ENCODE results near the gene RPL35. TPM values are rescaled to one million over a fixed set of nuclear protein-coding genes. Genes with fewer than 3 reads are reported as not detected.
"Not testable (repeated sequence)": the region's sequence is repeated elsewhere in the genome, so short reads cannot be mapped to it uniquely, and the experiment has no call there.

The RPL35 gene
- total and polyA plus RNA-seq, 2 donors: 2,926 to 4,941 TPM

GRCh38 chr9:124852121-124852828 lies 9.5 kb downstream of the RPL35 start:
- H3K9me3 ChIP-seq (ENCODE audit: control insufficient read depth in 2 of 2, insufficient read depth in 1 of 2, low read length in 1 of 2): no peaks in the 10 kb centered on the region
- DNase-seq (ENCODE audit: low read depth in 6 of 9, low spot score in 9 of 9): no peak
- H3K4me3 ChIP-seq (ENCODE audit: low read length in 2 of 2): no peak overlapping the region
- H3K27me3 ChIP-seq (ENCODE audit: control insufficient read depth in 2 of 2, insufficient read depth in 1 of 2, low read length in 1 of 2): peaks cover 5 to 49% of the 10 kb centered on the region in 2 donors
- peaks cover 9 to 13% of the 10 kb centered on the region in 2 donors for H3K36me3 ChIP-seq (ENCODE audit: control insufficient read depth in 2 of 2, insufficient read depth in 2 of 2, low read length in 1 of 2)
- H3K27ac ChIP-seq (ENCODE audit: low read depth in 1 of 2, low read length in 1 of 2): no peak overlapping the region
- peaks cover 4 to 6% of the 10 kb centered on the region in 2 donors for H3K4me1 ChIP-seq (ENCODE audit: control insufficient read depth in 2 of 2, insufficient read depth in 2 of 2, low read length in 2 of 2)
- WGBS: 88% methylated on average over 13 of the region's 13 CpGs

DNA sequence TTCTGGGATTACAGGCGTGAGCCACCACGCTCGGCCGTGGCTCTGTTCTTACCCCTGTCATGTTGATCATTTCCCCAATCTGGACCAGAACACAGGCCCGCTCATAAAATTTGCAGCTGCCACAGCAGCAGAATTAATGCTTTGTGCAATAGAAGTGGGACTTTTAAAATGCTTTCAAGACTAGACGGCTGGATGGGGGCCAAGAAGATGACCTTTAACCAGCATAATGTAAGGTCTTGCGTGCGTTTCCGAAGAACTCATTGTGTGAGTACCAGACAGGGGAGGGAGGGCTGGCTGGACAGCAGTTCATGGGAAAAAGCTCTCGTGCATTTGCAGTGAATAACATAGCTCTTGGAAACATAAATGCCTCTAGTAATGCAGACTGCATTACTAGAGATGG lies 12.0 kb downstream of the RPL35 start:
- H3K4me1 ChIP-seq (ENCODE audit: control insufficient read depth in 2 of 2, insufficient read depth in 2 of 2, low read length in 2 of 2): peaks cover 4 to 6% of the 10 kb centered on the region in 2 donors
- no peaks in the 10 kb centered on the region for H3K9me3 ChIP-seq (ENCODE audit: control insufficient read depth in 2 of 2, insufficient read depth in 1 of 2, low read length in 1 of 2)
- DNase-seq (ENCODE audit: low read depth in 6 of 9, low spot score in 9 of 9): no peak
- H3K36me3 ChIP-seq (ENCODE audit: control insufficient read depth in 2 of 2, insufficient read depth in 2 of 2, low read length in 1 of 2): no peaks in the 10 kb centered on the region
- H3K27me3 ChIP-seq (ENCODE audit: control insufficient read depth in 2 of 2, insufficient read depth in 1 of 2, low read length in 1 of 2): peaks cover 5 to 47% of the 10 kb centered on the region in 2 donors
- WGBS: 97% methylated on average over 10 of the region's 10 CpGs
- no peak overlapping the region for H3K4me3 ChIP-seq (ENCODE audit: low read length in 2 of 2)
- H3K27ac ChIP-seq (ENCODE audit: low read depth in 1 of 2, low read length in 1 of 2): no peak overlapping the region

DNA sequence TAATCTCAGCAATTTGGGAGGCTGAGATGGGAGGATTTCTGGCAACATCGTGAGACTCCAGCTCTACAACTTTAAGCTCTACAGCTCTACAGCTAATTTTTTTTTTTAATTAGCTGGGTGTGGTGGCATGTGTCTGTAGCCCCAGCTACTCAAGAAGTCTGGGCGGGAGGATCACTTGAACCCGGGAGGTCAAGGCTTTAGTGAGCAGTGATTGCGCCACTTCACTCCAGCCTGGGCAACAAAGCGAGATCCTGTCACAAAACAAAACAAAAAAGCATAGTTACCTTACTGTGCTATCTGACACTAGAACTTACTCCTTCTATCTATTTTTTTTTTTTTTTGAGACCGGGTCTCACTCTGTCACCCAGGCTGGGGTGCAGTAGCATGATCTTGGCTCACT lies 14.8 kb downstream of the RPL35 start:
- Histone ChIP-seq H3K4me3 (ENCODE audit: low read length in 2 of 2) (no peak overlapping the region), H3K27ac (ENCODE audit: low read depth in 1 of 2, low read length in 1 of 2) (no peak overlapping the region), H3K9me3 (ENCODE audit: control insufficient read depth in 2 of 2, insufficient read depth in 1 of 2, low read length in 1 of 2) (no peaks in the 10 kb centered on the region), H3K27me3 (ENCODE audit: control insufficient read depth in 2 of 2, insufficient read depth in 1 of 2, low read length in 1 of 2) (peaks cover 2 to 29% of the 10 kb centered on the region in 2 donors), H3K4me1 (ENCODE audit: control insufficient read depth in 2 of 2, insufficient read depth in 2 of 2, low read length in 2 of 2) (no peaks in the 10 kb centered on the region), H3K36me3 (ENCODE audit: control insufficient read depth in 2 of 2, insufficient read depth in 2 of 2, low read length in 1 of 2) (no peaks in the 10 kb centered on the region)
- WGBS: 89% methylated on average over 6 of the region's 6 CpGs
- DNase-seq (ENCODE audit: low read depth in 6 of 9, low spot score in 9 of 9): no peak

DNA sequence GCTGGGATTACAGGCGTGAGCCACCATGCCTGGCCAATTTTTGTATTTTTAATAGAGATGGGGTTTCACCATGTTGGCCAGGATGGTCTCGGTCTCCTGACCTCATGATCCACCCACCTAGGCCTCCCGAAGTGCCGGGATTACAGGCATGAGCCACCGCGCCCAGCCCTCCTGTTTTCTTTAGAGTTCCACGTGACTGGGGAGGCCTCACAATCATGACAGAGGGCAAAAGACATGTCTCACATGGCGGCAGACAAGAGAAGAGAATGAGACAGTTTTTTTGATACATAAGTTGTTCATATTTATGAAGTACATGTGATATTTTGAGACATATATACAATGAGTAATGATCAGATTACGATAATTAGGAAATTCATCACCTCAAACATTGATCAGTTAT lies 15.3 kb downstream of the RPL35 start:
- not testable (repeated sequence) for H3K36me3 ChIP-seq (ENCODE audit: control insufficient read depth in 2 of 2, insufficient read depth in 2 of 2, low read length in 1 of 2); H3K9me3 ChIP-seq (ENCODE audit: control insufficient read depth in 2 of 2, insufficient read depth in 1 of 2, low read length in 1 of 2); H3K4me1 ChIP-seq (ENCODE audit: control insufficient read depth in 2 of 2, insufficient read depth in 2 of 2, low read length in 2 of 2); H3K4me3 ChIP-seq (ENCODE audit: low read length in 2 of 2); H3K27ac ChIP-seq (ENCODE audit: low read depth in 1 of 2, low read length in 1 of 2); DNase-seq (ENCODE audit: low read depth in 6 of 9, low spot score in 9 of 9)
- WGBS: 96% methylated on average over 9 of the region's 9 CpGs
- H3K27me3 ChIP-seq (ENCODE audit: control insufficient read depth in 2 of 2, insufficient read depth in 1 of 2, low read length in 1 of 2): peaks cover 2 to 24% of the 10 kb centered on the region in 2 donors

GRCh38 chr9:124844291-124844690 lies 17.5 kb downstream of the RPL35 start:
- no peak for DNase-seq (ENCODE audit: low read depth in 6 of 9, low spot score in 9 of 9)
- WGBS: 88% methylated on average over 4 of the region's 4 CpGs
- Histone ChIP-seq H3K36me3 (ENCODE audit: control insufficient read depth in 2 of 2, insufficient read depth in 2 of 2, low read length in 1 of 2) (no peaks in the 10 kb centered on the region), H3K9me3 (ENCODE audit: control insufficient read depth in 2 of 2, insufficient read depth in 1 of 2, low read length in 1 of 2) (no peaks in the 10 kb centered on the region), H3K4me1 (ENCODE audit: control insufficient read depth in 2 of 2, insufficient read depth in 2 of 2, low read length in 2 of 2) (no peaks in the 10 kb centered on the region), H3K27me3 (ENCODE audit: control insufficient read depth in 2 of 2, insufficient read depth in 1 of 2, low read length in 1 of 2) (peaks cover 2 to 27% of the 10 kb centered on the region in 2 donors), H3K4me3 (ENCODE audit: low read length in 2 of 2) (no peak overlapping the region), H3K27ac (ENCODE audit: low read depth in 1 of 2, low read length in 1 of 2) (no peak overlapping the region)

DNA sequence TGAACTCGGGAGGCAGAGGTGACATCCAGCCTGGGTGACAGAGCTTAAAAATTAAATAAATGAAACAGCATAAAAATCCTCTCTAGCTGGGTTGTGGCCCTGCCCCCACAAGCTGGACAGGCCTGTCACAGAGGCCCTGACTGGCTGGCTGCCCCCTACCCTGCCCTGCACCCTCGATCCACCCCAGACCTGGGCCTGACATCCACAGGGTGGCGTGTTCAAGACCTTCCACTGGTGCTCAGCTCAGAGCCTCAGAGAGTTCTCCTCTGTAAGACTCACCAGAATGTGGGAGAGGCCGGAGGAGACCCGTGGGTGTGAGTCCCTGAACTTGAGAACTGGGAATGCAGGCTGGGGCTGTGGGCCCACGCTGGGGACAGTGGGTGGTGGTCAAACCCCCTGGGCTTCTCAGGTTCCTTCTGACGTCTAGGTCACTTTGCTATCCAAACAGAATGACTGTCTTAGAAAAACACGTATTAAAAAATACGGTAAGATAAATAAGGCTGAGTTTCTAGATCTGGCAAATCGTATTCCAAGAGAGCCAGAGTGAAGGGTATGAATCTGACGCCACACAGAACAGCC lies 18.2 kb downstream of the RPL35 start:
- H3K27ac ChIP-seq (ENCODE audit: low read depth in 1 of 2, low read length in 1 of 2): no peak overlapping the region
- H3K4me3 ChIP-seq (ENCODE audit: low read length in 2 of 2): no peak overlapping the region
- H3K36me3 ChIP-seq (ENCODE audit: control insufficient read depth in 2 of 2, insufficient read depth in 2 of 2, low read length in 1 of 2): no peaks in the 10 kb centered on the region
- DNase-seq (ENCODE audit: low read depth in 6 of 9, low spot score in 9 of 9): no peak
- no peaks in the 10 kb centered on the region for H3K4me1 ChIP-seq (ENCODE audit: control insufficient read depth in 2 of 2, insufficient read depth in 2 of 2, low read length in 2 of 2)
- peaks cover 1 to 34% of the 10 kb centered on the region in 2 donors for H3K27me3 ChIP-seq (ENCODE audit: control insufficient read depth in 2 of 2, insufficient read depth in 1 of 2, low read length in 1 of 2)
- 95% methylated on average over 11 of the region's 11 CpGs for WGBS
- no peaks in the 10 kb centered on the region for H3K9me3 ChIP-seq (ENCODE audit: control insufficient read depth in 2 of 2, insufficient read depth in 1 of 2, low read length in 1 of 2)

- DNase-seq (ENCODE audit: low read depth in 6 of 9, low spot score in 9 of 9): no peak
- 95% methylated on average over 14 of the region's 14 CpGs for WGBS
- Histone ChIP-seq H3K4me3 (ENCODE audit: low read length in 2 of 2) (no peak overlapping the region), H3K9me3 (ENCODE audit: control insufficient read depth in 2 of 2, insufficient read depth in 1 of 2, low read length in 1 of 2) (no peaks in the 10 kb centered on the region), H3K4me1 (ENCODE audit: control insufficient read depth in 2 of 2, insufficient read depth in 2 of 2, low read length in 2 of 2) (no peaks in the 10 kb centered on the region), H3K27me3 (ENCODE audit: control insufficient read depth in 2 of 2, insufficient read depth in 1 of 2, low read length in 1 of 2) (peaks cover 0 to 41% of the 10 kb centered on the region in 2 donors), H3K27ac (ENCODE audit: low read depth in 1 of 2, low read length in 1 of 2) (no peak overlapping the region), H3K36me3 (ENCODE audit: control insufficient read depth in 2 of 2, insufficient read depth in 2 of 2, low read length in 1 of 2) (no peaks in the 10 kb centered on the region)
Observed at GRCh38 chr9:124841075-124841821, 20.5 kb downstream of the RPL35 start.

DNA sequence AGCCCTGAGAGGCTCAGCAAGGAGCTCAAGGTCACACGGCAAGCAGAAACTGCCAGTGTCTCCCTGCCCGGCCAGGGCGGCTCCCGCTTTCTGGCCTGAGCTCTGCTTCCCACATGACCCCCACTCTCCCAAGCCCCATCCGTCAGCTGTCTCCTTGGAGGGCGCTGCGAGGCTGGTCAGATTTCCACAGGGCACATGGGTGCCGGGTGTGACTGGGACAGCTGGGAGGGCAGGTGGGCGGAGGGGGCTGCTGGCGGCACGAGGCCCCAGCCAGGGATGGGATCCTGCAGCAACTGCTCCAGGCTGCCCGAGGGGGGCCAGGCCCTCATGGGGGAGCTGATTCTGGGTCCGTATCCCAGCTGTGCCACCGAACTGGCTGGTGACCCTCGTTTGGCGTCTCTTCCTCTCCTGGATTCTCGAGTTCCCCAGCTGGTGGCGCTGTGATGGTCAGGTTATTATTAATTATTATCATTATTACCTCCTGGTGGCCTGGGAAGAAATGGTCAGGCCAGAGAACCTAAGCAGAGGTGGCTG lies 21.4 kb downstream of the RPL35 start:
- H3K4me3 ChIP-seq (ENCODE audit: low read length in 2 of 2): no peak overlapping the region
- H3K4me1 ChIP-seq (ENCODE audit: control insufficient read depth in 2 of 2, insufficient read depth in 2 of 2, low read length in 2 of 2): peaks cover 0 to 2% of the 10 kb centered on the region in 2 donors
- H3K27me3 ChIP-seq (ENCODE audit: control insufficient read depth in 2 of 2, insufficient read depth in 1 of 2, low read length in 1 of 2): peaks cover 0 to 41% of the 10 kb centered on the region in 2 donors
- no peak overlapping the region for H3K27ac ChIP-seq (ENCODE audit: low read depth in 1 of 2, low read length in 1 of 2)
- DNase-seq (ENCODE audit: low read depth in 6 of 9, low spot score in 9 of 9): no peak
- no peaks in the 10 kb centered on the region for H3K9me3 ChIP-seq (ENCODE audit: control insufficient read depth in 2 of 2, insufficient read depth in 1 of 2, low read length in 1 of 2)
- no peaks in the 10 kb centered on the region for H3K36me3 ChIP-seq (ENCODE audit: control insufficient read depth in 2 of 2, insufficient read depth in 2 of 2, low read length in 1 of 2)
- WGBS: 94% methylated on average over 18 of the region's 18 CpGs

Measured in thymus (tissue), 11 donors.